ENCODE data around the gene HESX1. TPM values are rescaled to one million over a fixed set of nuclear protein-coding genes. Genes with fewer than 3 reads are reported as not detected.
A peak's percentile ranks its signal among the peaks of the same experiment; 100 is the strongest.

HESX1 gene
- total and polyA plus RNA-seq, 2 of the 13 experiments (the other 11 are each of a cell fraction or from before 2014, with no cell fraction given), result 0.57 to 0.75 TPM

GRCh38 chr3:57227930-57228751 is 28.4 kb upstream of the HESX1 start (continued):
- TF ChIP-seq ZNF687 (CRISPR knock-in tag; IDR thresholded peaks at IDR 0.05) (peak; percentile 72), LRRFIP1 (CRISPR knock-in tag; conservative IDR thresholded peaks at IDR 0.05) (no peak), NFIC (IDR thresholded peaks at IDR 0.05; ENCODE audit: low read length) (no peak), ZNF784 (CRISPR knock-in tag; IDR thresholded peaks at IDR 0.05; ENCODE audit: borderline replicate concordance) (no peak; the same call in 1 of the 2 replicates), ZNF629 (CRISPR knock-in tag; conservative IDR thresholded peaks at IDR 0.05) (no peak), BRF2 (CRISPR knock-in tag; IDR thresholded peaks at IDR 0.05) (no peak), REXO4 (CRISPR knock-in tag; IDR thresholded peaks at IDR 0.05; ENCODE audit: borderline replicate concordance) (no peak), YEATS2 (CRISPR knock-in tag; IDR thresholded peaks at IDR 0.05; ENCODE audit: borderline replicate concordance) (no peak), ZBTB3 (CRISPR knock-in tag; IDR thresholded peaks at IDR 0.05; ENCODE audit: borderline replicate concordance, low read depth) (no peak), SP1 (IDR thresholded peaks at IDR 0.05) (no peak), SP1 (CRISPR knock-in tag; IDR thresholded peaks at IDR 0.05) (no peak), ZNF10 (CRISPR knock-in tag; IDR thresholded peaks at IDR 0.05; ENCODE audit: borderline replicate concordance, low read depth) (no peak), ZFP41 (CRISPR knock-in tag; IDR thresholded peaks at IDR 0.05; ENCODE audit: borderline replicate concordance) (no peak), TAF15 (IDR thresholded peaks at IDR 0.05; ENCODE audit: low read depth, low read length, poor library complexity, severe bottlenecking) (no peak), HNF1B (CRISPR knock-in tag; IDR thresholded peaks at IDR 0.05) (no peak), SAFB2 (CRISPR knock-in tag; IDR thresholded peaks at IDR 0.05; ENCODE audit: borderline replicate concordance, low read depth) (no peak; the same call in 1 of the 2 replicates), ZNF33A (CRISPR knock-in tag; IDR thresholded peaks at IDR 0.05; ENCODE audit: borderline replicate concordance) (no peak)
